K562 (cell line): ENCODE measurements around the gene VWA1. TPM values are rescaled to one million over a fixed set of nuclear protein-coding genes. Genes with fewer than 3 reads are reported as not detected.

Source experiments
- BCL6 ChIP-seq: fragments of 250-450 bp; sonication (Bioruptor Pico); IDR thresholded peaks from 2 replicates; pipeline ENCODE4 v1.4.0; 2020
- CXXC5 ChIP-seq: fragments of 250-450 bp; sonication (Bioruptor Pico); IDR thresholded peaks from 2 replicates; pipeline ENCODE4 v1.8.0; 2022; ENCODE audit warnings: inconsistent platforms, mild to moderate bottlenecking, moderate library complexity
- ELF2 ChIP-seq: fragments of 250-450 bp; sonication (Bioruptor Pico); IDR thresholded peaks from 2 replicates; pipeline ENCODE4 v1.5.0; 2021; ENCODE audit warnings: mild to moderate bottlenecking
- FOXJ3 ChIP-seq: sonication (generic); formaldehyde crosslinking; IDR thresholded peaks from 2 replicates; pipeline ENCODE4 v1.4.0; 2020; ENCODE audit warnings: mild to moderate bottlenecking, missing genetic modification reagents
- HINFP ChIP-seq: fragments of 450-650 bp; conservative IDR thresholded peaks from 2 replicates; pipeline ENCODE4 v1.6.1; 2016; ENCODE audit warnings: missing genetic modification characterization, low read depth, mild to moderate bottlenecking, control low read depth, missing compliant biosample characterization
- HOMEZ ChIP-seq: fragments of 250-450 bp; sonication (Bioruptor Pico); IDR thresholded peaks from 2 replicates; pipeline ENCODE4 v1.4.0; 2020; ENCODE audit warnings: mild to moderate bottlenecking, moderate library complexity
- MBD2 ChIP-seq: sonication (generic); IDR thresholded peaks from 2 replicates; pipeline ENCODE4 v1.6.1; 2016; ENCODE audit warnings: low read depth, borderline replicate concordance
- MEF2D ChIP-seq: conservative IDR thresholded peaks from 2 replicates; pipeline ENCODE4 v1.6.1; 2016; ENCODE audit warnings: low read depth, missing genetic modification characterization, missing compliant biosample characterization
- NEUROD1 ChIP-seq: fragments of 150-350 bp; IDR thresholded peaks from 2 replicates; pipeline ENCODE4 v1.6.1; 2014; ENCODE audit warnings: borderline replicate concordance, low read length, low read depth; ENCODE audit not compliant: partially characterized antibody
- NR2C1 ChIP-seq, 2 experiments: fragments of 450-650 bp; IDR thresholded peaks; 2 replicates each; pipeline ENCODE4 v1.6.1; 2017; ENCODE audit warnings: mild to moderate bottlenecking in 2 of 2, antibody characterized with exemption in 1 of 2, inconsistent platforms in 1 of 2, missing compliant biosample characterization in 1 of 2, missing genetic modification characterization in 1 of 2
- PTBP1 ChIP-seq: fragments of 200-400 bp; formaldehyde crosslinking; IDR thresholded peaks from 2 replicates; pipeline ENCODE4 v1.6.1; 2017; ENCODE audit warnings: low read depth, low read length
- PYGO2 ChIP-seq: fragments of 450-650 bp; IDR thresholded peaks from 2 replicates; pipeline ENCODE4 v1.6.1; 2016; ENCODE audit warnings: mild to moderate bottlenecking, missing genetic modification characterization, moderate library complexity, missing compliant biosample characterization
- SIN3A ChIP-seq, 2 experiments: fragments of 150-350 bp in 1 of 2; IDR thresholded peaks; 2 replicates each; pipeline ENCODE4 v1.6.1; 2011 to 2016; ENCODE audit warnings: borderline replicate concordance in 2 of 2, low read depth in 2 of 2, low read length in 2 of 2, mild to moderate bottlenecking in 2 of 2, moderate library complexity in 2 of 2; ENCODE audit not compliant: control insufficient read depth in 1 of 2
- SRF ChIP-seq, 2 experiments: fragments of 250-450, 450-650 bp in 1 of 2; sonication (Bioruptor Pico) in 1 of 2; sonication (generic) in 1 of 2; formaldehyde crosslinking; IDR thresholded peaks; 2 replicates each; pipeline versions ENCODE4 v1.5.0 to v1.5.1; 2020 to 2022; ENCODE audit warnings: mild to moderate bottlenecking in 1 of 2, missing genetic modification reagents in 1 of 2
- SRSF7 ChIP-seq: fragments of 200-400 bp; formaldehyde crosslinking; optimal IDR thresholded peaks from 2 replicates; pipeline ENCODE3; 2017; ENCODE audit warnings: mild to moderate bottlenecking, low read depth, low read length
- TAF7 ChIP-seq: fragments of 450-650 bp; IDR thresholded peaks from 2 replicates; pipeline ENCODE4 v1.6.1; 2016; ENCODE audit warnings: missing genetic modification characterization, missing compliant biosample characterization
- ZBTB49 ChIP-seq: sonication (generic); formaldehyde crosslinking; IDR thresholded peaks from 2 replicates; pipeline ENCODE4 v1.8.0; 2022; ENCODE audit warnings: missing genetic modification reagents, mild to moderate bottlenecking, borderline replicate concordance
- ZNF212 ChIP-seq: fragments of 450-650 bp; formaldehyde crosslinking; IDR thresholded peaks from 2 replicates; pipeline ENCODE4 v1.4.0; 2020; ENCODE audit warnings: mild to moderate bottlenecking
- ZNF395 ChIP-seq: fragments of 200-800 bp; sonication (Bioruptor generic); IDR thresholded peaks from 2 replicates; pipeline ENCODE4 v1.6.1; 2017; ENCODE audit warnings: missing genetic modification characterization, missing compliant biosample characterization
- ZNF766 ChIP-seq: fragments of 200-800 bp; sonication (Bioruptor generic); conservative IDR thresholded peaks from 2 replicates; pipeline ENCODE4 v1.6.1; 2016; ENCODE audit warnings: missing genetic modification characterization, missing compliant biosample characterization
- polyA plus RNA-seq, 8 experiments: library from polyadenylated mRNA; depleted of rRNA in 4 of 8; stranded (reverse) in 5 of 8; unstranded in 3 of 8; fragments of >200 nt; fragmentation: Nextera tagmentation in 2 of 8; fragmentation: Illumina TruSeq in 1 of 8; extraction: Ambion mirVana in 2 of 8; extraction: Trizol in 1 of 8; gene quantifications; 2 replicates each; pipeline versions ENCODE4 v1.2.1 to v1.2.3, GENCODE V29; 2011 to 2014; ENCODE audit warnings: inconsistent platforms in 1 of 8, missing spikeins in 1 of 8
- total RNA-seq, 7 experiments: library from RNA; depleted of rRNA in 6 of 7; stranded (reverse); fragments of >200 nt in 6 of 7; fragmentation: Illumina TruSeq in 2 of 7; extraction: Trizol in 2 of 7; gene quantifications; 2 replicates each; pipeline versions ENCODE4 v1.2.1 to v1.2.3, GENCODE V29; 2011 to 2021; ENCODE audit warnings: low replicate concordance in 1 of 7

The VWA1 gene
- total and polyA plus RNA-seq, 9 of the 15 experiments (the other 6 are each of a cell fraction or from before 2014, with no cell fraction given), result 0.01 to 6.4 (median 0.85) TPM

- TF ChIP-seq SRF (CRISPR knock-in tag; IDR thresholded peaks at IDR 0.05), result peak in 1 of 2 experiments; percentile 89; a peak in 2 of 4 replicates
- TF ChIP-seq FOXJ3 (CRISPR knock-in tag), result no peak
- TF ChIP-seq ZNF395, result peak; percentile 85
- TF ChIP-seq ZNF212 (CRISPR knock-in tag), result no peak
- no peak for TF ChIP-seq SIN3A (IDR thresholded peaks at IDR 0.05; ENCODE audit: borderline replicate concordance in 2 of 2, control insufficient read depth in 1 of 2, low read depth in 2 of 2, low read length in 2 of 2)
- TF ChIP-seq BCL6 (CRISPR knock-in tag), result peak; percentile 73
- TF ChIP-seq PYGO2, result peak; percentile 86; the same call in 1 of the 2 replicates
- TF ChIP-seq NEUROD1, result no peak
- no peak for TF ChIP-seq SRSF7
- TF ChIP-seq ZNF766 (CRISPR knock-in tag), result peak; percentile 76
- no peak for TF ChIP-seq NR2C1 (IDR thresholded peaks at IDR 0.05)
- TF ChIP-seq NR2C1 (tag; IDR thresholded peaks at IDR 0.05), result peak; percentile 87
- peak; percentile 51; the same call in 1 of the 2 replicates for TF ChIP-seq ELF2 (CRISPR knock-in tag)
- no peak for TF ChIP-seq MBD2
- TF ChIP-seq CXXC5 (CRISPR knock-in tag), result peak; percentile 69
- TF ChIP-seq HINFP (tag), result peak; percentile 58; the same call in 1 of the 2 replicates
- TF ChIP-seq MEF2D (tag), result peak; percentile 95
- TF ChIP-seq TAF7 (tag), result peak; percentile 68
- no peak for TF ChIP-seq ZBTB49 (CRISPR knock-in tag)
- peak; percentile 83; the same call in 1 of the 2 replicates for TF ChIP-seq HOMEZ (CRISPR knock-in tag)
- no peak for TF ChIP-seq PTBP1
Observed at GRCh38 chr1:1422465-1423244, 12.8 kb upstream of the VWA1 start (continued).
